Testis (tissue), 3 donors: ENCODE results near the gene GSTT4. TPM values are rescaled to one million over a fixed set of nuclear protein-coding genes. Genes with fewer than 3 reads are reported as not detected.
A peak's percentile ranks its signal among the peaks of the same experiment; 100 is the strongest.
"Not testable (repeated sequence)": the region's sequence is repeated elsewhere in the genome, so short reads cannot be mapped to it uniquely, and the experiment has no call there.

Experiments
- DNase-seq: peaks from one replicate; pipeline ENCODE4 v3.0.0-alpha.2; 2019
- H3K27ac ChIP-seq, 2 donors: fragments of 200-600 bp; sonication (generic); one replicate each; pipeline ENCODE4 v1.5.1; 2019
- H3K27me3 ChIP-seq: fragments of 200-600 bp; sonication (generic); one replicate; pipeline ENCODE4 v1.5.1; 2019
- H3K36me3 ChIP-seq: fragments of 200-600 bp; sonication (generic); one replicate; pipeline ENCODE4 v1.5.1; 2017; ENCODE audit warnings: low read depth; ENCODE audit errors: missing control alignments
- H3K4me1 ChIP-seq: fragments of 200-600 bp; sonication (generic); one replicate; pipeline ENCODE4 v1.5.1; 2019
- H3K4me3 ChIP-seq, 2 donors: fragments of 200-600 bp; sonication (generic); one replicate each; pipeline ENCODE4 v1.5.1; 2017 to 2019
- H3K9me3 ChIP-seq: fragments of 200-600 bp; sonication (generic); one replicate; pipeline ENCODE4 v1.5.1; 2017
- CTCF ChIP-seq, 3 experiments: fragments of 450-650 bp in 2 of 3; fragments of 200-600 bp in 1 of 3; sonication (generic) in 1 of 3; IDR thresholded peaks; one replicate each; pipeline ENCODE4 v1.5.1; 2016 to 2019; ENCODE audit warnings: antibody characterized with exemption in 3 of 3, mild to moderate bottlenecking in 2 of 3, moderate library complexity in 1 of 3
- POLR2A ChIP-seq: fragments of 450-650 bp; IDR thresholded peaks from one replicate; pipeline ENCODE4 v1.6.1; 2017; ENCODE audit warnings: antibody characterized with exemption, mild to moderate bottlenecking, moderate library complexity
- WGBS, 2 donors: methylation state at CpG; one replicate each; pipeline ENCODE4 v1.1.5; 2018; 5-methylcytosine and 5-hydroxymethylcytosine counted together
- intact Hi-C: fragments of 100-400 bp; cut with DNase I; formaldehyde crosslinking; loops from one replicate; pipeline ENCODE4 v1.15.1; 2023; ENCODE audit warnings: low total_unique reads
- polyA plus RNA-seq: library from polyadenylated mRNA; stranded (reverse); fragments of 350-450 nt; fragmentation: Illumina TruSeq; extraction: RNeasy Lipid Tissue Mini Kit (QIAGEN cat#74804); gene quantifications from one replicate; pipeline ENCODE4 v1.2.3, GENCODE V29; 2014; ENCODE audit warnings: low read depth, low replicate concordance; ENCODE audit not compliant: insufficient read depth
- total RNA-seq, 2 donors: library from RNA; depleted of rRNA; stranded (reverse); fragments of >200 nt; gene quantifications; one replicate each; pipeline ENCODE4 v1.2.3, GENCODE V29; 2016

The GSTT4 gene
- total and polyA plus RNA-seq, 3 donors from 2014 or later = 3.0 to 22.8 (median 7.6) TPM

DNA sequence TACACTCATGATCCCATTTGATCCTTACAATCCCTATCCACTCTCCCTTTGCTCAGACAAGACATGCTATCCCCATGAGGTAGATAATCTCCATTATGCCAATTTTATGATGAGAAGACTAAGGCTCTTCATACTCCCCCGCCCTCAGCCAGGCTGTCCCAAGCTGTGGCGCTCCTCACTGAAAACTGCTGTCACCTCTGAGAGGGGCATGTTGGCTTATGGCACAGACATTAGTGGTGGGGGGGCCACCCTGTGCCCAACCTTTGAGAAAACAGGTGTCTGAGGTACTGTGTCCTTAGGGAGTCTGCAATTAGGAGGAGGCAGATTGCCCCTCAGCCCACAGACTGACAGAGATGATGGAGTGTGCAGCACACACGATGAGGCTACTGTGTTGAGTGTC is 36.2 kb downstream of the GSTT4 start:
- no peaks in the 10 kb centered on the region for H3K27me3 ChIP-seq
- H3K4me1 ChIP-seq = no peaks in the 10 kb centered on the region
- 98% methylated on average over 3 of the region's 3 CpGs; no CpG with 5 or more reads in 1 of the 2 donors for WGBS, 2 donors
- no peak for DNase-seq
- H3K4me3 ChIP-seq = no peak overlapping the region
- H3K9me3 ChIP-seq = no peaks in the 10 kb centered on the region
- no peak overlapping the region for H3K27ac ChIP-seq
- no peak for TF ChIP-seq CTCF (IDR thresholded peaks at IDR 0.05)
- TF ChIP-seq POLR2A = no peak
- H3K36me3 ChIP-seq = no peaks in the 10 kb centered on the region
- intact Hi-C loops = no loop called here

DNA sequence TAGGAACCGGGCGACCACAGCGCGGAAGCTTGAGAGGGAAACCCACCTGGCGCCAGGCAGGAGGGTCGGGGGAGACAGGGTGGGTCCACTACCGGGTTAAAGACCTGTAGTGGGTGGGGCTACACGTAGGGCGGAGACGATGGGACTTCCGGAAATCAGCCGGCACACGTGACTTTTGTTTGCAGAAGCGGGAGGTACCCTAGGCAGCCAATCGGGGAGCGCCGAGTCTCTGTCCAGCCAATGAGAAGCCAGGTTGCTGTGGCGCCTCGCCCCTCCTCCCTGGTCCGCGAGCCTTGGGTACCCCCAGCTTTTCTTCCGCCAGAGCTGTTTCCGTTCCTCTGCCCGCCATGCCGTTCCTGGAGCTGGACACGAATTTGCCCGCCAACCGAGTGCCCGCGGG is 38.7 kb downstream of the GSTT4 start, which contains the start of gene DDTL:
Gene DDTL (plus strand): TSS at position 321 of the 400 bp plus-strand sequence. CDS start 27 bp downstream, at position 348.
- H3K9me3 ChIP-seq, H3K4me1 ChIP-seq, H3K27ac ChIP-seq, DNase-seq, H3K4me3 ChIP-seq, H3K27me3 ChIP-seq, intact Hi-C loops, H3K36me3 ChIP-seq: not testable (repeated sequence)
- no CpG with 5 or more reads among the region's 30 CpGs for WGBS, 2 donors

- H3K4me3 ChIP-seq, DNase-seq, H3K36me3 ChIP-seq, H3K27ac ChIP-seq, intact Hi-C loops, H3K27me3 ChIP-seq, H3K4me1 ChIP-seq, H3K9me3 ChIP-seq: not testable (repeated sequence)
- no CpG with 5 or more reads among the region's 18 CpGs for WGBS, 2 donors
Observed at GRCh38 chr22:23966094-23966493, 39.2 kb downstream of the GSTT4 start.

- no CpG with 5 or more reads among the region's 43 CpGs for WGBS, 2 donors
- not testable (repeated sequence) for H3K4me3 ChIP-seq, H3K36me3 ChIP-seq
Observed at GRCh38 chr22:23961084-23961771, 44.0 kb downstream of the GSTT4 start, which contains the start of gene GSTT2B. Gene GSTT2B, minus strand, starts transcription at chr22:23961195. Its CDS starts 64 bp downstream, at chr22:23961131.

GRCh38 chr22:23956301-23956900 is 48.9 kb downstream of the GSTT4 start:
- 34 to 49% methylated on average over 12 of the region's 12 CpGs for WGBS, 2 donors
- intact Hi-C loops, H3K4me1 ChIP-seq, H3K9me3 ChIP-seq, H3K27ac ChIP-seq, H3K27me3 ChIP-seq, H3K4me3 ChIP-seq, H3K36me3 ChIP-seq: not testable (repeated sequence)
- TF ChIP-seq CTCF (IDR thresholded peaks at IDR 0.05) = peak; percentile 75 to 91 (median 81)
- peak; percentile 91 for DNase-seq

More at GRCh38 chr22:23961084-23961771, 44.0 kb downstream of the GSTT4 start, which contains the start of gene GSTT2B:
- DNase-seq, H3K27ac ChIP-seq, H3K4me1 ChIP-seq, intact Hi-C loops, H3K9me3 ChIP-seq, H3K27me3 ChIP-seq: not testable (repeated sequence)

DNA sequence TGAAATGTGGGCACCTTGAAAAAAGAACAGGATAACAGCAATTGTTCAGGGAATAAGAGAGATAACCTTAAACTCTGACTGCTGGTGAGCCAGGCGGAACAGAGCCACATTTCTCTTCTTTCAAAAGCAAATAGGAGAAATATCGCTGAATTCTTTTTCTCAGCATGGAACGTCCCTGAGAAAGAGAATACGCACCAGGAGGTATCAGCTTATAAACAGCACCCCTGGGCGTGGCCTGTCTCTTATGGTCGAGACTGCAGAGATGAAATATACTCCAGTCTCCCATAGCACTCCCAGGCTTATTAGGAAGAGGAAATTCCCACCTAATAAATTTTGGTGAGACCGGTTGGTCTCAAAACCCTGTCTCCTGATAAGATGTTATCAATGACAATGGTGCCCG is 49.4 kb downstream of the GSTT4 start:
- 70 to 79% methylated on average over 8 of the region's 8 CpGs for WGBS, 2 donors
- H3K4me3 ChIP-seq, H3K9me3 ChIP-seq, H3K27me3 ChIP-seq, DNase-seq, intact Hi-C loops, H3K36me3 ChIP-seq, H3K27ac ChIP-seq, H3K4me1 ChIP-seq: not testable (repeated sequence)

GRCh38 chr22:23954991-23955305 is 50.3 kb downstream of the GSTT4 start:
- H3K4me3 ChIP-seq, DNase-seq, intact Hi-C loops, H3K27ac ChIP-seq, H3K27me3 ChIP-seq, H3K9me3 ChIP-seq, H3K36me3 ChIP-seq, H3K4me1 ChIP-seq: not testable (repeated sequence)
- WGBS, 2 donors = 86 to 92% methylated on average over 5 to 6 of the region's 6 CpGs

DNA sequence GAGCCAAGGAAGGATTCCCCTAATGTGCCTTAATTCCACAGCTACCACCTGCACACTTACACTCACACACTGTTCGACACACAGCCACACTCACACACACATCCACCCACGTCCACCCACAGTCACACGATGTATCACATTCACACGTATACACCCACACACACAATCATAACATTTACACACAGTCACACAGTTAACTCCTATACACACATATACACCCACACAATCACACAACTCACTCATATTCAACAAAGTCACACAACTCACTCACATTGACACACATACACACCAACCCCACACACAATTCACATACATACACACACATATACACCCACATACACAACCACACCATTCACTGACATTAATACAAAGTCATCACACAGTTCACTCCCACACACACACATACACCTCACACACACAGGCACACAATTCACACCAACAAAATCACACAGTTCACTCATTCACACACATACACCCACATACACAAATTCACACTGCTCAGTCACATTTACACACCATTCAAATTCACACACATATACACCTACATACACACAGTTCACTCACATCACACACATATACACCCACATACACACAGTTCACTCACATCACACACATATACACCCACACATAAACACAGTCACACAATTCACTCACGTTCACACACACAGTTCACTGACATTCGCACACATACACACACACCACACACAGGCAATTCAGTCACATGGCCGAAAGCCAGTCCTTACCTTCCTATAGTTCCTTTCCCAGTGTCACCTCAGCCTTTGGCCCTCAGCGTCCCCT is 50.9 kb downstream of the GSTT4 start:
- H3K4me1 ChIP-seq, H3K27me3 ChIP-seq, intact Hi-C loops, H3K36me3 ChIP-seq, H3K9me3 ChIP-seq, H3K27ac ChIP-seq, H3K4me3 ChIP-seq, DNase-seq: not testable (repeated sequence)
- WGBS, 2 donors = 71 to 82% methylated on average over 8 of the region's 8 CpGs

- H3K4me3 ChIP-seq, H3K9me3 ChIP-seq, intact Hi-C loops, H3K27ac ChIP-seq, DNase-seq, H3K4me1 ChIP-seq, H3K27me3 ChIP-seq, H3K36me3 ChIP-seq: not testable (repeated sequence)
- WGBS, 2 donors = 74 to 83% methylated on average over 3 to 4 of the region's 4 CpGs
Observed at GRCh38 chr22:23953485-23953884, 51.8 kb downstream of the GSTT4 start.
